ENCODE results near the gene L1CAM.

GRCh38 chrX:153865321-153865580 lies 20.7 kb downstream of the L1CAM start:
- TF ChIP-seq, protein P1, sequence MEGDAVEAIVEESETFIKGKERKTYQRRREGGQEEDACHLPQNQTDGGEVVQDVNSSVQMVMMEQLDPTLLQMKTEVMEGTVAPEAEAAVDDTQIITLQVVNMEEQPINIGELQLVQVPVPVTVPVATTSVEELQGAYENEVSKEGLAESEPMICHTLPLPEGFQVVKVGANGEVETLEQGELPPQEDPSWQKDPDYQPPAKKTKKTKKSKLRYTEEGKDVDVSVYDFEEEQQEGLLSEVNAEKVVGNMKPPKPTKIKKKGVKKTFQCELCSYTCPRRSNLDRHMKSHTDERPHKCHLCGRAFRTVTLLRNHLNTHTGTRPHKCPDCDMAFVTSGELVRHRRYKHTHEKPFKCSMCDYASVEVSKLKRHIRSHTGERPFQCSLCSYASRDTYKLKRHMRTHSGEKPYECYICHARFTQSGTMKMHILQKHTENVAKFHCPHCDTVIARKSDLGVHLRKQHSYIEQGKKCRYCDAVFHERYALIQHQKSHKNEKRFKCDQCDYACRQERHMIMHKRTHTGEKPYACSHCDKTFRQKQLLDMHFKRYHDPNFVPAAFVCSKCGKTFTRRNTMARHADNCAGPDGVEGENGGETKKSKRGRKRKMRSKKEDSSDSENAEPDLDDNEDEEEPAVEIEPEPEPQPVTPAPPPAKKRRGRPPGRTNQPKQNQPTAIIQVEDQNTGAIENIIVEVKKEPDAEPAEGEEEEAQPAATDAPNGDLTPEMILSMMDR (IDR thresholded peaks at IDR 0.05) = no peak
- no peak for TF ChIP-seq ZFX (IDR thresholded peaks at IDR 0.05; ENCODE audit: borderline replicate concordance)

Data from 22Rv1 (cell line).